HG02970 (cell line): ENCODE data around the gene CBFA2T2.
A peak's percentile ranks its signal among the peaks of the same experiment; 100 is the strongest.
"Not testable (repeated sequence)": the region's sequence is repeated elsewhere in the genome, so short reads cannot be mapped to it uniquely, and the experiment has no call there.

ENCODE experiments used
- ATAC-seq: cut with Tn5 transposase; IDR thresholded peaks from one replicate; pipeline ENCODE4 v1.9.1; 2021; ENCODE audit warnings: mild to moderate bottlenecking, moderate library complexity, moderate number of reproducible peaks; ENCODE audit not compliant: unreplicated experiment, low FRiP score

The CBFA2T2 gene

DNA sequence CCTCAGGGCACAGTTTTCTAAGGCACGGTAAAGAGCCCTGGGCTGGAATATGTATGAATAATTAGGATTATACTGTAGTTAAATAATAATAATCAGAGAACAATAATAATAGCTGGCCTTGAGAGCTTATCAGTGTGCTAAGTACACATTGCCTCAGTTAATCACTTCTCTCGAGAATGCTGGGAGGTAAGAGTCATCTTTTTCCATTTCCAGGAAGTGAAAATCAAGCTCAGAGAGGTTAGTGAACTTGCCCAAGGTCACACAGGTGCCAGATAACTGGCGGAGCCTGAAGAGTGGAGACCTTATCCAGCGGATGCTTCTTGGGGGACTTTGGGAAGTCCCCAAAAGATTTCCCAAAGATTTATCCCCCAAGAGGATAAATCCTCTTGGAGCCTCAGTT lies 19.4 kb upstream of the CBFA2T2 start:
- ATAC-seq = no peak

- ATAC-seq = no peak
These were observed 19.0 kb upstream of the CBFA2T2 start for GRCh38 chr20:33470866-33471265.

DNA sequence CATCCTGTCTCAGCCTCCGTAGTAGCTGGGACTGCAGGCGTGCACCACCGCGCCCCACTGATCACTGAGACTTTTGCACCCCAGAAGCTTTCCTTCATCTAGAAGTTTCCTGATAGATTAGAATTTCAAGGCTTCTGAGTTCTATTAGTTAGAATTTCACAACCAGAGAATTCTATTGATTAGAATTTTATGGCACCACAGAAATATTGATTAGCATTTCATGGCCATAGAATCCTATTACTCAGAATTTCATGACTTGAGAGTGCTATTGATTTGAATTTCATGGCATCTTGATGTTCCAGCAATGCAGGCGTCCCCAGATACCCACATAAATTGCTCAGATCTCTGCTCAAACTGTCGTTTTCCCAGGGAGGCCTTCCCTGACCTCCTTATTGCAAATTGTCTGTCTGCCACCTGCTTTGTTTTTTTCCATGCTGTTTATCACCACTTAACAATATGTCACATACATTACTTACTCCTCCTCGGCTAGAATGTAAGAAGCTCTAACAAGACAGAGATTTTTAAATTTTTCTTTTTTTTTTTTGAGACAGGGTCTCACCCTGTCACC lies 16.9 kb upstream of the CBFA2T2 start:
- no peak for ATAC-seq

GRCh38 chr20:33474097-33474873 lies 15.6 kb upstream of the CBFA2T2 start:
- ATAC-seq = no peak

- no peak for ATAC-seq
These were observed 14.9 kb upstream of the CBFA2T2 start for GRCh38 chr20:33474963-33475362.

DNA sequence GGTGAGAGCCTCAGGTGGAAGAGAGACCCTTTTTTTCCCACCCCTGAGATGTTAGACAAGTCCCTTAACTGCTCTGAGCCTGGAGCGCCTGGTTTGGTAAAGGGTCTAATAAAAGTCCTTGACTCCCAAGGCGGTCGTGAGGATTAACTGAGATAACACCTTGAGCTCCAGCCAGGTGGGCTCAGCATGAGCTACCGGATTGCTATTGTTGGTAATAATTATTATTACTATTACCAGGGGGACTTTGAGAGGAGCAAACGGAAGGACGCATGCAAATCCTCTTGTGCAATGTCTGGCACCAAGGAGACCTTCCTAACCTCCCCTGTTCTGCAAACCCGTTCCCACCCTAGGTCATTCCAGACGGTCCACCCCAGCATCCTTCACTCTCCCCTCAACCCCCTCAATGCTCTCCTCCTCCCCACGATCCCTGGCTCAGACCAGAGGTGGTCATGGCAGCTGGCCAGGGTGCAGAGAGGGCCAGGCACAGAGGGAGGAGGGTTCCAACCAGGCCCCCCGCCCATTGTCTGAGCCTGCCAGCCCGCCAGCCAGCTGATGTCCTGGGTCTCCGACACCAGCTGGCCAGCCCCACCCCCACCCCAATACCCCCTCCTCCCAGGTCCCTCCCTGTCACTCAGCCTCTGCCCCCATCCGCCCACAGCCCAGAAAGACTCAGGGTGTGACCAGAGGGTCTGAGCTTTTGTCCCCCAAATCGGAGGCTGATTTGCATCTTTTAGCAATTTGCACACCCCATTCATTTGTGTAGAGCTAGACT lies 14.3 kb upstream of the CBFA2T2 start:
- no peak for ATAC-seq

DNA sequence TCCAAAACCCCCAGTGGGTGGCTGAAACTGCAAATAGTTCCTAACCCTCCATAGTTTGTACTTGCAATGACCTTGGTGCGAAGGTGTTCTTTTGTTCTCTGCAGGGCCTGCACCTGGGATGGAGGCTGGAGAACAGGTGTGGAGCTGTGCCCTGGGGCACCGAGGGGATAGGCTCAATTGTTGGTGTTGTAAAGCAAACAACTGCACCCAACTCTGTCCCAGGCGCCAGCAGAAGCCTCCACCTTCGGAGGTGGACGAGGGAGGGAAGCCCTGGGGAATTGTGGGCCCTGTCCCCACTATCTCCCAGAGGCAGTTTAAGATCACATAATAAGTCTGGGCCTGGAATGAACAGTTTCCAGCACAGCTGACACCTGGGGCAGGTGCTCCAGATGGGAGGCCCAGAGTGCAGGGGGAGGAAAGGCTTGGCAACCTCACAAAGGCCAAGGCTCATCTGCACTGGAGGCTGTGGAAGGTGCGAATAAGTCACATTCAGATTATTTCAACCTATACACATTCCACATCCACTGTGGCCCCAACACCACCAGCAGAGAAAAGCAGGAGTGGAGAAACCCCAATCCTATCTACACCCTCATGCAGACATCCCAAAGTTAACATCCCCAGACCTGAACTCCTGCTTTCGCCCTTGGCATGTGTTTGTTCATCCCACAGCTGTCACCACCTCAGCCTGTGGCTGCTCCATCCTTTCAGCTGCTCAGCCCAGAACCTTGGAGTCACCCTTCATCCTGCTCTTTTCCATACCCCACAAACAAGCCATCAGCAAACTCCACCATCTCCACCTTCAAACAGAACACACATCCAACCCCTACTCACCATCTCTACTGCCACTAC lies 12.3 kb upstream of the CBFA2T2 start:
- ATAC-seq = no peak

DNA sequence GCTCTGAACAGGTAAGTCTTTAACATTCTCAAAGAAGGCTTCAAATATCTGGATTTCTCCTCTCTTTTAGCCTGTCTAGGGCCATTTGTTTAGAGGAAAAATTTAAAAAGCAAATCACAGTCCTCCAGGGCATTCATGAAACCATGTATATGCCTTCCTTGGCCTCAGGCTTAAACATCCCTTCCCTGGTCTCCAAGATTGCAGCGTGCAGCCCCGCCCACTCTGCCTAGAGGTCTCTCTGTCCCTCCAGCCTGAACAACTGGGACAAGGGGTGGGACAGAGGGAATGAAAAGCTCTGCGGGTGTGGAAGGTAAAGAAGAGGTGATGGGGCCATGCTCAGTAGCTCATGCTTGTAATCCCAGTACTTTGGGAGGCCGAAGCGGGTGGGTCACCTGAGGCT lies 9.8 kb upstream of the CBFA2T2 start:
- no peak for ATAC-seq

- ATAC-seq = no peak
These were observed 8.4 kb upstream of the CBFA2T2 start for GRCh38 chr20:33481431-33481941.

GRCh38 chr20:33482581-33482980 lies 7.3 kb upstream of the CBFA2T2 start:
- no peak for ATAC-seq

- ATAC-seq = not testable (repeated sequence)
These were observed 6.7 kb upstream of the CBFA2T2 start for GRCh38 chr20:33483186-33483585.

DNA sequence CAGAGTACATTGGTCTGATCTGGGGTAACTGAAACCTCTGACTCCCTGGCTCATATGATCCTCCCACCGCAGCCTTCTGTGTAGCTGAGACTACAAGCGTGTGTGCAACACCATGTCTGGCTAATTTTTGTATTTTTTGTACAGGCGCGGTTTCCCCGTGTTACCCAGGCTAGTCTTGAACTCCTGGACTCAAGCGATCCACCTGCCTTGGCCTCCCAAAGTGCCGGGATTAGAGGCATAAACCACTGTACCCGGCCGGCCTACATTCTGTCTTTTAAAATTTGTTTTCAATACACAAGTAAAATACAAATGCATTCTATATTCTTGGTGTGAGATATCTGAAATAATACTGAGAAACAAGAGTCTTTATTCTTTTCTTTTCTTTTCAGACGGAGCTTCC lies 1.7 kb upstream of the CBFA2T2 start:
- no peak for ATAC-seq

- not testable (repeated sequence) for ATAC-seq
These were observed 1.0 kb upstream of the CBFA2T2 start for GRCh38 chr20:33488661-33489494.

- peak; percentile 88 for ATAC-seq
These were observed 337 bp upstream of the CBFA2T2 start for GRCh38 chr20:33489495-33490022.

- ATAC-seq = no peak
These were observed 1.2 kb downstream of the CBFA2T2 start for GRCh38 chr20:33490934-33491656.

DNA sequence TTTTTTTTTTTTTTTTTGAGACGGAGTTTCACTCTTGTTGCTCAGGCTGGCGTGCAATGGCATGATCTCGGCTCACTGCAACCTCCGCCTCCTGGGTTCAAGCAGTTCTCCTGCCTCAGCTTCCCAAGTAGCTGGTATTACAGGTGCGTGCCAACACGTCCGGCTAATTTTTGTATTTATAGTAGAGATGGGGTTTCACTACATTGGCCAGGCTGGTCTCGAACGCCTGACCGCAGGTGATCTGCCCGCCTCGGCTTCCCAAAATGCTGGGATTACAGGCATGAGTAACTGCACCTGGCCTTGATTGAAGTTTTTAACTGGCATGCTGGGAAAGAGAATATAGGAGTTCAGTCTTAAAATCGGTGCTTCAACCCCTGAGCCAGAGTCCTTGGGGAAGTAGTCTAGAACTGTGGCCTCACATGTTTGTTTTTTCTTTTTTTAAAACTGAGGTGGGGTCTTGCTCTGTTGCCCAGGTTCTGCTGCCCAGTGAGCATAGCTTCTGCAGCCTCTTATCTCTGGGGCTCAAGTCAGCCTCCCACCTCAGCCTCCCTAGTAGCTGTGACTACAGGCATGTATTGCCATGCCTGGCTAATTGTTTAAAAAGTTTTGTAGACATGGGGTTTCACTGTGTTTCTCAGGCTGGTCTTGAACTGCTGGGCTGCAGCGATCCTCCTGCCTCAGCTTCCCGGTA lies 3.3 kb downstream of the CBFA2T2 start:
- no peak for ATAC-seq

DNA sequence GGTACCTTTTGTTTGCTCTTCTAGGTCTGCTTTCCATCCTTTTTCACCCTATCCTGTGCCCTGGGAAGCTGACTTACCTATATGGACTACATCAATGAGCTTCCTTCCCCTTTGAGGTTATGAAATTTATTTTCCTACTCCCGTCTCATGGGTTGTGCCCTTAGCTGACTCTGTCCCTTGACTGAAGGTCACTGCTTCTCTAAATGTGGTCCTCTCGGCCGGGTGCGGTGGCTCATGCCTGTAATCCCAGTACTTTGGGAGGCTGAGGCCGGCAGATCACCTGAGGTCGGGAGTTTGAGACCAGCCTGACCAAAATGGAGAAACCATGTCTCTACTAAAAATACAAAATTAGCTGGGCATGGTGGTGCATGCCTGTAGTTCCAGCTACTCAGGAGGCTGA lies 6.9 kb downstream of the CBFA2T2 start:
- ATAC-seq = not testable (repeated sequence)

DNA sequence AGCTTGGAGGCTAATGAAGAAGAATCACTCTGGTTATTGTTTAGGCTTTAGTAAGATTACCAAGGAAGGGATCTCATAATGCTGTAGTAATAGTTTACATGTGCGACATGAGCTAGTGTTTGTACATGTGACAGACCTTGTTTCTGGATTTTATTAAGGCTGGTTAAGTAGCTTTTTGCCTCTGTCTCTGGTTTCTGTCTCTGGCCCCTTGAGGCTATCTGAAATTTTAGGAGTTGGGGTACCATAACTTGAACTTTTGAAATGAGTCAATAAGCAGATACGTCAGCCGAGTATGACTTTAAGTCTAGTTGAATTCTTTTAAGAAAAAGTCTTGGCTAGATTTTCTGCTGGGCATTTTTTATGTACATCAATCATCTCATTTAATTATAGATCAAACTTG lies 9.5 kb downstream of the CBFA2T2 start:
- no peak for ATAC-seq
